ENCODE results near the gene RGS3. TPM values are rescaled to one million over a fixed set of nuclear protein-coding genes. Genes with fewer than 3 reads are reported as not detected.

RGS3 gene
- polyA plus RNA-seq, 6 donors from 2014 or later, result 3.8 to 13.8 (median 5.8) TPM

DNA sequence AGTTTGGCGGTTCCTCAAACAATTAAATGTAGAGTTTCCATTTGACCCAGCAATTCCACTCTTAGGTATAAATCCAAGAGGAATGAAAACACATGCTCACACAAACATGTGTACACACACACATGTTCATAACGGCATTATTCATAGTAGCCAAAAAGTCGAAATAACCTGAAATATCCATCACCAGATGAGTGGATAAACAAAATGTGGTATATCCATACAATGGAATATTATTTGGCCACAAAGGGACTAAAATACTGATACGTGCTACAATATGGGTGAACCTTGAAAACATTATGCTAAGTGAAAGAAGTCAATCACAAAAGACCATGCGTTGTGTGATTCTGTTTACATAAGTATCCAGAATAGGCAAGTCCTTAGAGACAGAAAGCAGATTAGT lies 8.7 kb downstream of the RGS3 start:
- no peak overlapping the region for H3K4me3 Mint-ChIP-seq
- ATAC-seq (ENCODE audit: low read depth in 2 of 2) (no peak), DNase-seq (no peak)
- H3K4me1 Mint-ChIP-seq, result no peaks in the 10 kb centered on the region
- peaks cover 0 to 15% (median 0%) of the 10 kb centered on the region in 3 donors for H3K27me3 Mint-ChIP-seq
- no peaks in the 10 kb centered on the region for H3K36me3 Mint-ChIP-seq
- peaks cover 0 to 12% (median 4%) of the 10 kb centered on the region in 7 donors for H3K9me3 Mint-ChIP-seq
- peak overlapping the region in 1 of 6 donors; percentile 3 for H3K27ac Mint-ChIP-seq

DNA sequence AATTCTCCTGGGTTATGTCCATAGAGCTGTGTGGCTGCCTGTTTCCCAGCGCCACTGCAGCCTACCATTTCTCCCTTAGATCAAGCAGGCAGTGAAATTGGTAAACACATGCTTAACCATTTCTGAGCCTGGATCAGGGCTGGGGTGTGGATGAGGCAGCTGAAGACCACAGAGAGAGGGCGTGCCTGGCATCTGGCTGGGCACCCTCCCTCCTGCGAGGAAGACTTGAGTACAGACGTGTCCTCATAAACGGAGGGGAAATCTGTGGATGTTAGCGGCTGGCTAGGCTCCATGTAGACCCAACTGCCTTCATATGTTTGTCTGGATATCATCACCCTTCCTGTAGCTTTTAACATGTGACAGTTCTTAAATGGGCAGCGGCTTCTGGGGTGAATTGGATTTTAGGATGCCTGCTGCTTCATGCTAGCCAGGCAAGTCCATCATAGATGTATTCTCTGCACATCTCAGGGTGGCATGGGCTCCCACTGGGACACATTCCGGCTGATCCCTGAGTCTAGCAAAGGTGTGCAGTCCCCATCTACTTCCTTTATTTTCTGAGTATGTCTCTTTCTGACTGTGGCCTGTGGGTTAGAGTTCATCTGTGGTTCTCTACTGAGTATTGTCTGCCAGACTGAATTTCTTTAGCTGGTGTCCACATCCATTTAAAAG lies 11.0 kb downstream of the RGS3 start:
- DNase-seq (no peak), ATAC-seq (ENCODE audit: low read depth in 2 of 2) (no peak)
- peaks cover 0 to 3% (median 0%) of the 10 kb centered on the region in 3 donors for H3K4me1 Mint-ChIP-seq
- H3K27ac Mint-ChIP-seq, result peak overlapping the region in 1 of 6 donors; percentile 23
- no peaks in the 10 kb centered on the region for H3K9me3 Mint-ChIP-seq
- H3K27me3 Mint-ChIP-seq, result peaks cover 0 to 25% (median 0%) of the 10 kb centered on the region in 3 donors
- no peak overlapping the region for H3K4me3 Mint-ChIP-seq
- H3K36me3 Mint-ChIP-seq, result no peaks in the 10 kb centered on the region

GRCh38 chr9:113475031-113475430 lies 11.5 kb downstream of the RGS3 start:
- no peak for DNase-seq
- Mint-ChIP-seq H3K36me3 (no peaks in the 10 kb centered on the region), H3K4me1 (peaks cover 0 to 3% (median 0%) of the 10 kb centered on the region in 3 donors), H3K27ac (no peak overlapping the region), H3K27me3 (peaks cover 0 to 31% (median 0%) of the 10 kb centered on the region in 3 donors), H3K9me3 (no peaks in the 10 kb centered on the region), H3K4me3 (no peak overlapping the region)
- no peak for ATAC-seq (ENCODE audit: low read depth in 2 of 2)

- H3K27ac Mint-ChIP-seq, result peak overlapping the region in 1 of 6 donors; percentile 52
- H3K4me1 Mint-ChIP-seq, result peaks cover 0 to 3% (median 0%) of the 10 kb centered on the region in 3 donors
- peaks cover 0 to 31% (median 0%) of the 10 kb centered on the region in 3 donors for H3K27me3 Mint-ChIP-seq
- no peak overlapping the region for H3K4me3 Mint-ChIP-seq
- ATAC-seq (ENCODE audit: low read depth in 2 of 2) (no peak), DNase-seq (no peak)
- H3K36me3 Mint-ChIP-seq, result no peaks in the 10 kb centered on the region
- H3K9me3 Mint-ChIP-seq, result no peaks in the 10 kb centered on the region
Observed at GRCh38 chr9:113475992-113476391, 12.5 kb downstream of the RGS3 start.

- DNase-seq (no peak), ATAC-seq (ENCODE audit: low read depth in 2 of 2) (no peak)
- Mint-ChIP-seq H3K27ac (no peak overlapping the region), H3K9me3 (no peaks in the 10 kb centered on the region), H3K27me3 (peaks cover 0 to 28% (median 0%) of the 10 kb centered on the region in 3 donors), H3K4me1 (peaks cover 0 to 3% (median 0%) of the 10 kb centered on the region in 3 donors), H3K36me3 (no peaks in the 10 kb centered on the region), H3K4me3 (no peak overlapping the region)
Observed at GRCh38 chr9:113476511-113476916, 13.0 kb downstream of the RGS3 start.

DNA sequence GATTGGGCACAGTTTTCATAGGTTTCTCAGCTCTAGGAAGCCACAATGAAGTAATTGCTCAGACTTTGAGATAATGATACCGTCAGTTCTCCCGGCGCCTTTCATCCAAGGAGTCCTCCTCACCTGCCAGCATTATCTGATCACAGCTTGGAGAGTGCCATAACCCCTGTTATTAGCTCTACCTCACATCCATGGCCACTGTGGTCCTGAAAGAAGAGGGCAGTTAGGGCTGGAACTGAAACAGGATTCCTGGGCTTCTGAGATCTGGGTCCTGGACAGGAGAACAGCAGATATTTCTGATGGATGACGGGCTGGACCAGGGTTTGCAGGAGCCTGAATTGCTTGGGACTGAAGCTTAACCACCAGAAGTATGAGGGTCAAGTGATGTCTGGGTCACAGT lies 13.5 kb downstream of the RGS3 start:
- peaks cover 0 to 3% (median 0%) of the 10 kb centered on the region in 3 donors for H3K4me1 Mint-ChIP-seq
- peak overlapping the region in 1 of 6 donors; percentile 20 for H3K27ac Mint-ChIP-seq
- ATAC-seq (ENCODE audit: low read depth in 2 of 2) (no peak), DNase-seq (no peak)
- no peak overlapping the region for H3K4me3 Mint-ChIP-seq
- H3K36me3 Mint-ChIP-seq, result no peaks in the 10 kb centered on the region
- H3K27me3 Mint-ChIP-seq, result peaks cover 0 to 24% (median 0%) of the 10 kb centered on the region in 3 donors
- no peaks in the 10 kb centered on the region for H3K9me3 Mint-ChIP-seq

GRCh38 chr9:113477661-113478060 lies 14.1 kb downstream of the RGS3 start:
- peaks cover 0 to 24% (median 0%) of the 10 kb centered on the region in 3 donors for H3K27me3 Mint-ChIP-seq
- H3K4me3 Mint-ChIP-seq, result no peak overlapping the region
- DNase-seq, result no peak
- H3K27ac Mint-ChIP-seq, result peak overlapping the region in 1 of 6 donors; percentile 20
- no peaks in the 10 kb centered on the region for H3K9me3 Mint-ChIP-seq
- no peaks in the 10 kb centered on the region for H3K36me3 Mint-ChIP-seq
- H3K4me1 Mint-ChIP-seq, result peaks cover 0 to 3% (median 0%) of the 10 kb centered on the region in 3 donors
- ATAC-seq (ENCODE audit: low read depth in 2 of 2), result no peak

- H3K27ac Mint-ChIP-seq, result no peak overlapping the region
- H3K9me3 Mint-ChIP-seq, result no peaks in the 10 kb centered on the region
- ATAC-seq (ENCODE audit: low read depth in 2 of 2) (no peak), DNase-seq (no peak)
- H3K4me3 Mint-ChIP-seq, result no peak overlapping the region
- H3K4me1 Mint-ChIP-seq, result peaks cover 0 to 3% (median 3%) of the 10 kb centered on the region in 3 donors
- H3K27me3 Mint-ChIP-seq, result peaks cover 0 to 24% (median 0%) of the 10 kb centered on the region in 3 donors
- no peaks in the 10 kb centered on the region for H3K36me3 Mint-ChIP-seq
Observed at GRCh38 chr9:113479174-113479621, 15.7 kb downstream of the RGS3 start.

GRCh38 chr9:113480612-113481011 lies 17.1 kb downstream of the RGS3 start:
- DNase-seq, result no peak
- ATAC-seq (ENCODE audit: low read depth in 2 of 2), result no peak
- H3K36me3 Mint-ChIP-seq, result no peaks in the 10 kb centered on the region
- no peaks in the 10 kb centered on the region for H3K9me3 Mint-ChIP-seq
- H3K27ac Mint-ChIP-seq, result no peak overlapping the region
- peaks cover 0 to 16% (median 0%) of the 10 kb centered on the region in 3 donors for H3K27me3 Mint-ChIP-seq
- H3K4me1 Mint-ChIP-seq, result peaks cover 0 to 7% (median 3%) of the 10 kb centered on the region in 3 donors
- no peak overlapping the region for H3K4me3 Mint-ChIP-seq

DNA sequence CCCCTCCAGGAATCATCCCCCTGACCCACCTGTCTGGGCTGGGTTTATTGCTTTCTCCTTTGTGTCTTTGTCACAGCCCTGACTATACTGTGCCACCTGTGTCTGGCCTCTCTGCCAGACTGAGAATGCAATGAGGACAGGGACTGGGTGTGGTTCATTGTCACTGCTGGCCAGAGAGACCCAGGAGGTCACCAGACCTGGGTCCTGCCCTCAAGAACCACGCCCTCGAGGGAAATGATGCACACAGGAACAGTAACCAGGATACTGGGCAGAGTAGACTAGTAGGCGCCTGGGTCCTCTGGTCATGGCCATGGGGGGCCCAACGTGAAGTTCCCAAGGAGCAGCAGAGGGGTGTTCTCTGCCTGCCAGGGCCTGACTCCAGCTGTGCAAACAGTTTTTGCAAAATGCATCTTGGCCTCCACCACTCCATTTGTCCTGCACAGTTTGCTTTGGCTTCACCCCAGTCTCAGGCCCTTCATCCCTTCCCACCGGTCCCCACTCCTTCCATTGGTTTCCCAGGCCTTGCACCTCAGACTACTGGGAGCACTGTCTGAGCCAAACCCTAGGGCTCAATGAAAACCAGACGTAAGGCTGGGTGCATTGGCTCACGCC lies 17.8 kb downstream of the RGS3 start:
- no peak for ATAC-seq (ENCODE audit: low read depth in 2 of 2)
- Mint-ChIP-seq H3K27me3 (peaks cover 0 to 16% (median 0%) of the 10 kb centered on the region in 3 donors), H3K4me1 (peaks cover 0 to 7% (median 3%) of the 10 kb centered on the region in 3 donors), H3K4me3 (no peak overlapping the region), H3K9me3 (no peaks in the 10 kb centered on the region), H3K36me3 (no peaks in the 10 kb centered on the region), H3K27ac (no peak overlapping the region)
- DNase-seq, result no peak

DNA sequence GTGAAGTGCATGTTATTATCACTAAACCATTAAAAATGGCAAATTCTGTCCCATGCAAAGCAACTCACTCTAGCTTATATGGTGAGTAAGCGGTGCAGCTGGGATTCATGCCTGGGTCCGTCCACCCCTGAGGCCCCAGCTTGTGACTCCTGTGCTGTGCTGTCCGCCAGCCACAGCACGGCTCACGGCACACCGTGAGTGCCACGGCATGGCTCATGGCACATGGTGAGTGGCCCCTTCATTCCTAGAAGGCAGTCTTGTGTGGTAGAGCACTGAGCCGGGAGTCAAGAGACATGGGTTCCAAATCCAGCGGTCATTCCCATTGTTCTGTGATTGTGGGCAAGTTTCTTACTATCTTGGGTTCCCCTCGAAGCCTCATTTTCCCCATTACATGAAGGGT lies 18.8 kb downstream of the RGS3 start:
- no peak for ATAC-seq (ENCODE audit: low read depth in 2 of 2)
- H3K27me3 Mint-ChIP-seq, result peaks cover 0 to 16% (median 0%) of the 10 kb centered on the region in 3 donors

GRCh38 chr9:113482991-113483675 lies 19.6 kb downstream of the RGS3 start:
- ATAC-seq (ENCODE audit: low read depth in 2 of 2) (no peak), DNase-seq (no peak)
- Mint-ChIP-seq H3K36me3 (no peaks in the 10 kb centered on the region), H3K4me3 (no peak overlapping the region), H3K9me3 (no peaks in the 10 kb centered on the region), H3K4me1 (peaks cover 0 to 7% (median 2%) of the 10 kb centered on the region in 3 donors), H3K27ac (peak overlapping the region in 1 of 6 donors; percentile 44), H3K27me3 (peaks cover 0 to 12% (median 0%) of the 10 kb centered on the region in 3 donors)

More for the DNA sequence above, 18.8 kb downstream of the RGS3 start:
- DNase-seq, result no peak
- H3K4me1 Mint-ChIP-seq, result peaks cover 0 to 7% (median 3%) of the 10 kb centered on the region in 3 donors
- no peak overlapping the region for H3K27ac Mint-ChIP-seq
- H3K36me3 Mint-ChIP-seq, result no peaks in the 10 kb centered on the region
- H3K4me3 Mint-ChIP-seq, result no peak overlapping the region
- no peaks in the 10 kb centered on the region for H3K9me3 Mint-ChIP-seq

DNA sequence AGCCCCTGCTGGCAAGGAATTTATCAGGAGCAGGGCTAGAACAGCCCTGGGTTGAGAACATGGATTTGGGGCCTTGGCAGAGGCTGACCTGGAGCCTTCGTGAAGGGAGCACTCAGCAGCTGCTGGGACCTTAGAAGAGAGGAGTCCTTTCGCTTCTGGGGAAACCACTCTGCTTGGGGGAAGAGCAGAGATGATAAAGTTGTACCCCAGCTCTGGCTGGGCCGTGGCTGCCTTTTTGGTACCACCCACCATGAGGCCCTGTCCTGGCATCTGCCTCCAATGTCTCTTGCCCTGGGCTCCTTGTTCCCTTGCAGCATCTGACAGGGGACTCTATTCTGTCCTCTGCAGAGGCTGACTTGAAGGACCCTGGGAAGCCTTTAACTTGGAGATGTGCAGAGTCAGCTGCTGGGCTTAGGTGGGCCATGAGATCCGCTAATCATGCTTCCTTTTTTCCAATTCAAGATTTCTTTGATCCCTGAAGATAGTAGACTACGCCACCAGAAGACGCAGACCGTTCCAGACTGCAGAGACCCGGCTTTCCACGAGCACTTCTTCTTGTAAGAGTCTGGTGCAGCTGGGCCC lies 20.2 kb downstream of the RGS3 start:
- no peak overlapping the region for H3K4me3 Mint-ChIP-seq
- H3K9me3 Mint-ChIP-seq, result no peaks in the 10 kb centered on the region
- H3K4me1 Mint-ChIP-seq, result peaks cover 0 to 7% (median 0%) of the 10 kb centered on the region in 3 donors
- DNase-seq (no peak), ATAC-seq (ENCODE audit: low read depth in 2 of 2) (no peak)
- no peak overlapping the region for H3K27ac Mint-ChIP-seq
- H3K36me3 Mint-ChIP-seq, result no peaks in the 10 kb centered on the region
- H3K27me3 Mint-ChIP-seq, result peaks cover 0 to 8% (median 0%) of the 10 kb centered on the region in 3 donors
